Measurements from ENCODE around the gene FLOT2.

FLOT2 gene

GRCh38 chr17:28940675-28941074, 43.1 kb upstream of the FLOT2 start:
- no peak overlapping the region for H3K4me3 ChIP-seq (ENCODE audit: low read depth, low read length, poor library complexity, severe bottlenecking)
- no peaks in the 10 kb centered on the region for H3K27me3 ChIP-seq (ENCODE audit: insufficient read depth, low read length)
- TF ChIP-seq CTCF (IDR thresholded peaks at IDR 0.05; ENCODE audit: low read length) (no peak), EZH2 (IDR thresholded peaks at IDR 0.05; ENCODE audit: borderline replicate concordance, low read length) (no peak)
- no peak overlapping the region; the same call in 1 of the 2 replicates for H3K4me2 ChIP-seq (ENCODE audit: low read length)
- peaks cover 96% of the 10 kb centered on the region for H3K79me2 ChIP-seq (ENCODE audit: insufficient read depth, low read length)
- H3K9me3 ChIP-seq (ENCODE audit: low read length), result no peaks in the 10 kb centered on the region
- H3K36me3 ChIP-seq (ENCODE audit: insufficient read depth, low read length), result peaks cover 76% of the 10 kb centered on the region
- no peaks in the 10 kb centered on the region for H3K9me2 ChIP-seq (ENCODE audit: low read depth, low read length)
- H4K20me1 ChIP-seq (ENCODE audit: insufficient read depth, low read length), result peaks cover 6% of the 10 kb centered on the region; the same call in 1 of the 2 replicates
- peaks cover 44% of the 10 kb centered on the region for H3K4me1 ChIP-seq (ENCODE audit: insufficient read depth, low read length, severe bottlenecking)
- H2AFZ ChIP-seq (ENCODE audit: low read length), result no peak overlapping the region
- no peak overlapping the region for H3K27ac ChIP-seq (ENCODE audit: low read depth, low read length, poor library complexity, severe bottlenecking)
- no peak overlapping the region for H3K9ac ChIP-seq (ENCODE audit: low read length)
- no peaks in the 10 kb centered on the region for H3F3A ChIP-seq (ENCODE audit: insufficient read depth, low read length)

GRCh38 chr17:28940142-28940541, 42.6 kb upstream of the FLOT2 start:
- H3K4me2 ChIP-seq (ENCODE audit: low read length), result no peak overlapping the region; the same call in 1 of the 2 replicates
- peaks cover 95% of the 10 kb centered on the region for H3K79me2 ChIP-seq (ENCODE audit: insufficient read depth, low read length)
- no peaks in the 10 kb centered on the region for H3K9me2 ChIP-seq (ENCODE audit: low read depth, low read length)
- H3K4me3 ChIP-seq (ENCODE audit: low read depth, low read length, poor library complexity, severe bottlenecking), result no peak overlapping the region
- H3K9me3 ChIP-seq (ENCODE audit: low read length), result no peaks in the 10 kb centered on the region
- H3K27ac ChIP-seq (ENCODE audit: low read depth, low read length, poor library complexity, severe bottlenecking), result no peak overlapping the region
- H3K4me1 ChIP-seq (ENCODE audit: insufficient read depth, low read length, severe bottlenecking), result peaks cover 38% of the 10 kb centered on the region
- no peak overlapping the region for H3K9ac ChIP-seq (ENCODE audit: low read length)
- H3K27me3 ChIP-seq (ENCODE audit: insufficient read depth, low read length), result no peaks in the 10 kb centered on the region
- TF ChIP-seq CTCF (IDR thresholded peaks at IDR 0.05; ENCODE audit: low read length) (no peak), EZH2 (IDR thresholded peaks at IDR 0.05; ENCODE audit: borderline replicate concordance, low read length) (no peak)
- H4K20me1 ChIP-seq (ENCODE audit: insufficient read depth, low read length), result peaks cover 6% of the 10 kb centered on the region; the same call in 1 of the 2 replicates
- peaks cover 78% of the 10 kb centered on the region for H3K36me3 ChIP-seq (ENCODE audit: insufficient read depth, low read length)
- H2AFZ ChIP-seq (ENCODE audit: low read length), result no peak overlapping the region
- H3F3A ChIP-seq (ENCODE audit: insufficient read depth, low read length), result no peaks in the 10 kb centered on the region

GRCh38 chr17:28938552-28938951, 41.0 kb upstream of the FLOT2 start:
- H4K20me1 ChIP-seq (ENCODE audit: insufficient read depth, low read length), result 0 out of 2 replicates have a peak, but pooled peaks cover 4% of the 10 kb centered on the region
- no peaks in the 10 kb centered on the region for H3K9me2 ChIP-seq (ENCODE audit: low read depth, low read length)
- no peak overlapping the region for H2AFZ ChIP-seq (ENCODE audit: low read length)
- no peak overlapping the region for H3K27ac ChIP-seq (ENCODE audit: low read depth, low read length, poor library complexity, severe bottlenecking)
- H3K4me2 ChIP-seq (ENCODE audit: low read length), result no peak overlapping the region
- peaks cover 71% of the 10 kb centered on the region for H3K36me3 ChIP-seq (ENCODE audit: insufficient read depth, low read length)
- no peaks in the 10 kb centered on the region for H3F3A ChIP-seq (ENCODE audit: insufficient read depth, low read length)
- no peak overlapping the region for H3K9ac ChIP-seq (ENCODE audit: low read length)
- H3K9me3 ChIP-seq (ENCODE audit: low read length), result no peaks in the 10 kb centered on the region
- H3K79me2 ChIP-seq (ENCODE audit: insufficient read depth, low read length), result peaks cover 92% of the 10 kb centered on the region
- no peak overlapping the region for H3K4me3 ChIP-seq (ENCODE audit: low read depth, low read length, poor library complexity, severe bottlenecking)
- H3K4me1 ChIP-seq (ENCODE audit: insufficient read depth, low read length, severe bottlenecking), result peaks cover 34% of the 10 kb centered on the region
- H3K27me3 ChIP-seq (ENCODE audit: insufficient read depth, low read length), result no peaks in the 10 kb centered on the region
- TF ChIP-seq CTCF (IDR thresholded peaks at IDR 0.05; ENCODE audit: low read length), result no peak
- TF ChIP-seq EZH2 (IDR thresholded peaks at IDR 0.05; ENCODE audit: borderline replicate concordance, low read length), result no peak
